GM21737 (cell line): ENCODE results near the gene PARK7.

Source experiments
- ATAC-seq: cut with Tn5 transposase; IDR thresholded peaks from one replicate; pipeline ENCODE4 v1.9.1; 2021; ENCODE audit warnings: mild to moderate bottlenecking, moderate library complexity; ENCODE audit not compliant: unreplicated experiment

Gene PARK7

GRCh38 chr1:7980984-7981383 lies 19.5 kb downstream of the PARK7 start:
- no peak for ATAC-seq

- ATAC-seq = no peak
Measured at GRCh38 chr1:7983086-7983778, 21.7 kb downstream of the PARK7 start.

GRCh38 chr1:7984811-7985210 lies 23.3 kb downstream of the PARK7 start:
- no peak for ATAC-seq

- ATAC-seq = no peak
Measured at GRCh38 chr1:7985851-7986612, 24.5 kb downstream of the PARK7 start.

- no peak for ATAC-seq
Measured at GRCh38 chr1:7987528-7987927, 26.0 kb downstream of the PARK7 start.

- ATAC-seq = no peak
Measured at GRCh38 chr1:7988576-7988975, 27.1 kb downstream of the PARK7 start.

GRCh38 chr1:7989762-7990428 lies 28.4 kb downstream of the PARK7 start:
- ATAC-seq = no peak

GRCh38 chr1:7991504-7992440 lies 30.3 kb downstream of the PARK7 start:
- no peak for ATAC-seq

GRCh38 chr1:7992885-7993284 lies 31.4 kb downstream of the PARK7 start:
- no peak for ATAC-seq

- ATAC-seq = peak; percentile 84
Measured at GRCh38 chr1:7993593-7994479, 32.3 kb downstream of the PARK7 start.

- ATAC-seq = no peak
Measured at GRCh38 chr1:7994827-7995226, 33.3 kb downstream of the PARK7 start.

- ATAC-seq = no peak
Measured at GRCh38 chr1:7995437-7995836, 33.9 kb downstream of the PARK7 start.

- ATAC-seq = no peak
Measured at GRCh38 chr1:8002329-8002910, 40.9 kb downstream of the PARK7 start.

GRCh38 chr1:8002921-8003320 lies 41.4 kb downstream of the PARK7 start:
- no peak for ATAC-seq

GRCh38 chr1:8003438-8004112 lies 42.1 kb downstream of the PARK7 start:
- no peak for ATAC-seq

- ATAC-seq = no peak
Measured at GRCh38 chr1:8004113-8004802, 42.7 kb downstream of the PARK7 start.

- no peak for ATAC-seq
Measured at GRCh38 chr1:8004803-8005573, 43.5 kb downstream of the PARK7 start.
